Stromal cell of bone marrow (primary cell): ENCODE measurements around the gene PDE4D.
"Not testable (repeated sequence)": the region's sequence is repeated elsewhere in the genome, so short reads cannot be mapped to it uniquely, and the experiment has no call there.

Experiments
- DNase-seq: peaks from one replicate; pipeline ENCODE4 v3.0.0-alpha.2; 2012; ENCODE audit warnings: low read depth

PDE4D gene

GRCh38 chr5:59799668-59800346 lies 93.7 kb downstream of the PDE4D start:
- DNase-seq = peak; percentile 40

GRCh38 chr5:59798862-59799667 lies 94.5 kb downstream of the PDE4D start:
- DNase-seq = no peak

GRCh38 chr5:59795141-59795540 lies 98.4 kb downstream of the PDE4D start:
- DNase-seq = no peak

- peak; percentile 78 for DNase-seq
Observed at GRCh38 chr5:59792983-59793585, 100.4 kb downstream of the PDE4D start.

GRCh38 chr5:59791617-59792016 lies 101.9 kb downstream of the PDE4D start:
- DNase-seq = no peak

GRCh38 chr5:59790776-59791475 lies 102.6 kb downstream of the PDE4D start:
- no peak for DNase-seq

GRCh38 chr5:59790376-59790775 lies 103.2 kb downstream of the PDE4D start:
- DNase-seq = no peak

- no peak for DNase-seq
Observed at GRCh38 chr5:59789894-59790293, 103.6 kb downstream of the PDE4D start.

GRCh38 chr5:59789197-59789596 lies 104.3 kb downstream of the PDE4D start:
- DNase-seq = no peak

- DNase-seq = peak; percentile 50
Observed at GRCh38 chr5:59786334-59786805, 107.2 kb downstream of the PDE4D start.

GRCh38 chr5:59785676-59786333 lies 107.7 kb downstream of the PDE4D start:
- no peak for DNase-seq

- not testable (repeated sequence) for DNase-seq
Observed at GRCh38 chr5:59784708-59785107, 108.8 kb downstream of the PDE4D start.

- DNase-seq = no peak
Observed at GRCh38 chr5:59783264-59783663, 110.3 kb downstream of the PDE4D start.

- DNase-seq = no peak
Observed at GRCh38 chr5:59782856-59783255, 110.7 kb downstream of the PDE4D start.

- DNase-seq = no peak
Observed at GRCh38 chr5:59779453-59779852, 114.1 kb downstream of the PDE4D start.

GRCh38 chr5:59777028-59777427 lies 116.5 kb downstream of the PDE4D start:
- no peak for DNase-seq

GRCh38 chr5:59773294-59773693 lies 120.2 kb downstream of the PDE4D start:
- DNase-seq = no peak

GRCh38 chr5:59772757-59773156 lies 120.8 kb downstream of the PDE4D start:
- DNase-seq = no peak

GRCh38 chr5:59772206-59772605 lies 121.3 kb downstream of the PDE4D start:
- DNase-seq = no peak

GRCh38 chr5:59770953-59771352 lies 122.6 kb downstream of the PDE4D start:
- DNase-seq = no peak

GRCh38 chr5:59769832-59770231 lies 123.7 kb downstream of the PDE4D start:
- no peak for DNase-seq

- no peak for DNase-seq
Observed at GRCh38 chr5:59769041-59769360, 124.5 kb downstream of the PDE4D start.
